ENCODE results near the gene CACNA1D.

- TF ChIP-seq POLR2AphosphoS5 (IDR thresholded peaks at IDR 0.05; ENCODE audit: low read depth, low read length) (no peak), TAF1 (IDR thresholded peaks at IDR 0.05; ENCODE audit: low read depth, low read length) (no peak), POLR2A (IDR thresholded peaks at IDR 0.05; ENCODE audit: low read depth, low read length) (no peak), POU2F2 (IDR thresholded peaks at IDR 0.05; ENCODE audit: low read depth, low read length) (no peak)
Measured at GRCh38 chr3:53780171-53780570, 285.8 kb downstream of the CACNA1D start.
